ENCODE measurements around the gene RAB9A. TPM values are rescaled to one million over a fixed set of nuclear protein-coding genes. Genes with fewer than 3 reads are reported as not detected.
A peak's percentile ranks its signal among the peaks of the same experiment; 100 is the strongest.

RAB9A gene
- total RNA-seq, 1 donor from 2014 or later = 15.0 TPM

GRCh38 chrX:13748486-13748885 lies 59.6 kb downstream of the RAB9A start:
- TF ChIP-seq POLR2A (IDR thresholded peaks at IDR 0.05) (no peak), POLR2AphosphoS5 (IDR thresholded peaks at IDR 0.05; ENCODE audit: insufficient read depth in 1 of 2, low read depth in 1 of 2) (no peak), CTCF (IDR thresholded peaks at IDR 0.05) (no peak)
- H3K27ac ChIP-seq = no peak overlapping the region
- H3K27me3 ChIP-seq = no peaks in the 10 kb centered on the region
- intact Hi-C loops (cut with DNase I) = no loop called here
- no peak for DNase-seq (ENCODE audit: extremely low spot score in 2 of 2)
- no peak overlapping the region for H3K4me3 ChIP-seq
- no peaks in the 10 kb centered on the region for H3K4me1 ChIP-seq
- no peaks in the 10 kb centered on the region for H3K9me3 ChIP-seq
- peaks cover 0 to 12% of the 10 kb centered on the region in 2 donors for H3K36me3 ChIP-seq

GRCh38 chrX:13750204-13750603 lies 61.3 kb downstream of the RAB9A start:
- no peaks in the 10 kb centered on the region for H3K4me1 ChIP-seq
- DNase-seq (ENCODE audit: extremely low spot score in 2 of 2) = no peak
- intact Hi-C loops (cut with DNase I) = loop anchor here (5.0 kb wide), 1 partner anchor 282 kb away; no protein-coding TSS in a partner anchor
- H3K36me3 ChIP-seq = peaks cover 0 to 5% of the 10 kb centered on the region in 2 donors
- no peak overlapping the region for H3K4me3 ChIP-seq
- no peaks in the 10 kb centered on the region for H3K9me3 ChIP-seq
- no peak overlapping the region for H3K27ac ChIP-seq
- H3K27me3 ChIP-seq = no peaks in the 10 kb centered on the region
- TF ChIP-seq POLR2A (IDR thresholded peaks at IDR 0.05) = no peak
- peak in 2 of 3 experiments; percentile 14 to 41 for TF ChIP-seq CTCF (IDR thresholded peaks at IDR 0.05)

GRCh38 chrX:13750812-13751211 lies 61.9 kb downstream of the RAB9A start:
- Histone ChIP-seq H3K4me1 (no peaks in the 10 kb centered on the region), H3K4me3 (no peak overlapping the region), H3K27ac (no peak overlapping the region), H3K36me3 (peaks cover 0 to 5% of the 10 kb centered on the region in 2 donors), H3K27me3 (no peaks in the 10 kb centered on the region), H3K9me3 (no peaks in the 10 kb centered on the region)
- DNase-seq (ENCODE audit: extremely low spot score in 2 of 2) = no peak
- TF ChIP-seq POLR2AphosphoS5 (IDR thresholded peaks at IDR 0.05; ENCODE audit: insufficient read depth in 1 of 2, low read depth in 1 of 2) (no peak), CTCF (IDR thresholded peaks at IDR 0.05) (no peak), POLR2A (IDR thresholded peaks at IDR 0.05) (no peak)
- intact Hi-C loops (cut with DNase I) = loop anchor here (5.0 kb wide), 1 partner anchor 281 kb away; no protein-coding TSS in a partner anchor

- no peaks in the 10 kb centered on the region for H3K4me1 ChIP-seq
- H3K36me3 ChIP-seq = peaks cover 0 to 10% of the 10 kb centered on the region in 2 donors
- intact Hi-C loops (cut with DNase I) = loop anchor here (5.0 kb wide), 1 partner anchor 280 kb away; no protein-coding TSS in a partner anchor
- no peaks in the 10 kb centered on the region for H3K27me3 ChIP-seq
- no peak overlapping the region for H3K4me3 ChIP-seq
- no peaks in the 10 kb centered on the region for H3K9me3 ChIP-seq
- H3K27ac ChIP-seq = no peak overlapping the region
- TF ChIP-seq CTCF (IDR thresholded peaks at IDR 0.05) = no peak
- no peak for TF ChIP-seq POLR2AphosphoS5 (IDR thresholded peaks at IDR 0.05; ENCODE audit: insufficient read depth in 1 of 2, low read depth in 1 of 2)
- TF ChIP-seq POLR2A (IDR thresholded peaks at IDR 0.05) = no peak
- DNase-seq (ENCODE audit: extremely low spot score in 2 of 2) = no peak
Observed at GRCh38 chrX:13752141-13752540, 63.2 kb downstream of the RAB9A start.

GRCh38 chrX:13752646-13753045 lies 63.7 kb downstream of the RAB9A start:
- Histone ChIP-seq H3K36me3 (peaks cover 0 to 15% of the 10 kb centered on the region in 2 donors), H3K27ac (no peak overlapping the region), H3K4me3 (no peak overlapping the region), H3K27me3 (no peaks in the 10 kb centered on the region), H3K4me1 (no peaks in the 10 kb centered on the region), H3K9me3 (no peaks in the 10 kb centered on the region)
- TF ChIP-seq POLR2A (IDR thresholded peaks at IDR 0.05) = no peak
- TF ChIP-seq CTCF (IDR thresholded peaks at IDR 0.05) = no peak
- TF ChIP-seq POLR2AphosphoS5 (IDR thresholded peaks at IDR 0.05; ENCODE audit: insufficient read depth in 1 of 2, low read depth in 1 of 2) = no peak
- no peak for DNase-seq (ENCODE audit: extremely low spot score in 2 of 2)
- intact Hi-C loops (cut with DNase I) = loop anchor here (5.0 kb wide), 1 partner anchor 280 kb away; no protein-coding TSS in a partner anchor
